Measurements from ENCODE around the gene C4orf54. TPM values are rescaled to one million over a fixed set of nuclear protein-coding genes. Genes with fewer than 3 reads are reported as not detected.

C4orf54 gene
- polyA plus RNA-seq, 3 donors = 0.76 to 1.2 (median 0.86) TPM

GRCh38 chr4:99655308-99656081 is 2.1 kb downstream of the C4orf54 start:
- no peak for DNase-seq (ENCODE audit: extremely low read depth in 1 of 11, low read depth in 9 of 11, low spot score in 4 of 11)

GRCh38 chr4:99654361-99654761 is 3.3 kb downstream of the C4orf54 start:
- no peak for DNase-seq (ENCODE audit: extremely low read depth in 1 of 11, low read depth in 9 of 11, low spot score in 4 of 11)

GRCh38 chr4:99653916-99654315 is 3.7 kb downstream of the C4orf54 start:
- DNase-seq (ENCODE audit: extremely low read depth in 1 of 11, low read depth in 9 of 11, low spot score in 4 of 11) = no peak

GRCh38 chr4:99652596-99653436 is 4.8 kb downstream of the C4orf54 start:
- peak; percentile 35 to 88 (median 69) for DNase-seq (ENCODE audit: extremely low read depth in 1 of 11, low read depth in 9 of 11, low spot score in 4 of 11)

GRCh38 chr4:99651811-99652485 is 5.7 kb downstream of the C4orf54 start:
- no peak for DNase-seq (ENCODE audit: extremely low read depth in 1 of 11, low read depth in 9 of 11, low spot score in 4 of 11)

- DNase-seq (ENCODE audit: extremely low read depth in 1 of 11, low read depth in 9 of 11, low spot score in 4 of 11) = no peak
Observed at GRCh38 chr4:99651016-99651769, 6.4 kb downstream of the C4orf54 start.

- DNase-seq (ENCODE audit: extremely low read depth in 1 of 11, low read depth in 9 of 11, low spot score in 4 of 11) = no peak
Observed at GRCh38 chr4:99649778-99650177, 7.8 kb downstream of the C4orf54 start.

GRCh38 chr4:99649208-99649607 is 8.4 kb downstream of the C4orf54 start:
- no peak for DNase-seq (ENCODE audit: extremely low read depth in 1 of 11, low read depth in 9 of 11, low spot score in 4 of 11)

- DNase-seq (ENCODE audit: extremely low read depth in 1 of 11, low read depth in 9 of 11, low spot score in 4 of 11) = peak in 2 of 11 donors; percentile 26 to 31
Observed at GRCh38 chr4:99648321-99648720, 9.3 kb downstream of the C4orf54 start.

GRCh38 chr4:99647071-99647470 is 10.6 kb downstream of the C4orf54 start:
- no peak for DNase-seq (ENCODE audit: extremely low read depth in 1 of 11, low read depth in 9 of 11, low spot score in 4 of 11)

- no peak for DNase-seq (ENCODE audit: extremely low read depth in 1 of 11, low read depth in 9 of 11, low spot score in 4 of 11)
Observed at GRCh38 chr4:99645638-99646037, 12.0 kb downstream of the C4orf54 start.

- DNase-seq (ENCODE audit: extremely low read depth in 1 of 11, low read depth in 9 of 11, low spot score in 4 of 11) = no peak
Observed at GRCh38 chr4:99645036-99645435, 12.6 kb downstream of the C4orf54 start.

GRCh38 chr4:99644453-99644852 is 13.2 kb downstream of the C4orf54 start:
- DNase-seq (ENCODE audit: extremely low read depth in 1 of 11, low read depth in 9 of 11, low spot score in 4 of 11) = no peak

GRCh38 chr4:99642725-99643489 is 14.7 kb downstream of the C4orf54 start:
- no peak for DNase-seq (ENCODE audit: extremely low read depth in 1 of 11, low read depth in 9 of 11, low spot score in 4 of 11)

- DNase-seq (ENCODE audit: extremely low read depth in 1 of 11, low read depth in 9 of 11, low spot score in 4 of 11) = no peak
Observed at GRCh38 chr4:99640676-99641075, 17.0 kb downstream of the C4orf54 start.

GRCh38 chr4:99637174-99637573 is 20.5 kb downstream of the C4orf54 start:
- no peak for DNase-seq (ENCODE audit: extremely low read depth in 1 of 11, low read depth in 9 of 11, low spot score in 4 of 11)

- DNase-seq (ENCODE audit: extremely low read depth in 1 of 11, low read depth in 9 of 11, low spot score in 4 of 11) = no peak
Observed at GRCh38 chr4:99636422-99636821, 21.2 kb downstream of the C4orf54 start.

GRCh38 chr4:99635601-99636000 is 22.0 kb downstream of the C4orf54 start:
- DNase-seq (ENCODE audit: extremely low read depth in 1 of 11, low read depth in 9 of 11, low spot score in 4 of 11) = no peak

Measured in renal cortex interstitium (tissue), 11 donors.